ENCODE results near the gene EPB41L4B.

EPB41L4B gene

GRCh38 chr9:109311731-109312130 is 9.1 kb downstream of the EPB41L4B start:
- TF ChIP-seq CTCF (IDR thresholded peaks at IDR 0.05; ENCODE audit: borderline replicate concordance, control extremely low read depth, extremely low read depth, insufficient read depth, missing control alignments), result no peak
- in situ Hi-C loops (cut with MboI; ENCODE audit: low sequenced_read_pairs, unreplicated experiment), result no loop called here
- peak; percentile 60 for DNase-seq (ENCODE audit: low spot score)

- no peak for TF ChIP-seq CTCF (IDR thresholded peaks at IDR 0.05; ENCODE audit: borderline replicate concordance, control extremely low read depth, extremely low read depth, insufficient read depth, missing control alignments)
- DNase-seq (ENCODE audit: low spot score), result no peak
- in situ Hi-C loops (cut with MboI; ENCODE audit: low sequenced_read_pairs, unreplicated experiment), result no loop called here
These were observed 9.6 kb downstream of the EPB41L4B start for GRCh38 chr9:109311286-109311685.

GRCh38 chr9:109310486-109310901 is 10.4 kb downstream of the EPB41L4B start:
- in situ Hi-C loops (cut with MboI; ENCODE audit: low sequenced_read_pairs, unreplicated experiment), result no loop called here
- no peak for DNase-seq (ENCODE audit: low spot score)
- TF ChIP-seq CTCF (IDR thresholded peaks at IDR 0.05; ENCODE audit: borderline replicate concordance, control extremely low read depth, extremely low read depth, insufficient read depth, missing control alignments), result no peak

GRCh38 chr9:109309282-109309681 is 11.6 kb downstream of the EPB41L4B start:
- DNase-seq (ENCODE audit: low spot score), result no peak
- no peak for TF ChIP-seq CTCF (IDR thresholded peaks at IDR 0.05; ENCODE audit: borderline replicate concordance, control extremely low read depth, extremely low read depth, insufficient read depth, missing control alignments)
- in situ Hi-C loops (cut with MboI; ENCODE audit: low sequenced_read_pairs, unreplicated experiment), result no loop called here

GRCh38 chr9:109307380-109308240 is 13.2 kb downstream of the EPB41L4B start:
- in situ Hi-C loops (cut with MboI; ENCODE audit: low sequenced_read_pairs, unreplicated experiment), result no loop called here
- no peak for DNase-seq (ENCODE audit: low spot score)

GRCh38 chr9:109305801-109306200 is 15.1 kb downstream of the EPB41L4B start:
- DNase-seq (ENCODE audit: low spot score), result no peak
- no peak for TF ChIP-seq CTCF (IDR thresholded peaks at IDR 0.05; ENCODE audit: borderline replicate concordance, control extremely low read depth, extremely low read depth, insufficient read depth, missing control alignments)
- in situ Hi-C loops (cut with MboI; ENCODE audit: low sequenced_read_pairs, unreplicated experiment), result no loop called here

More at GRCh38 chr9:109307380-109308240, 13.2 kb downstream of the EPB41L4B start:
- TF ChIP-seq CTCF (IDR thresholded peaks at IDR 0.05; ENCODE audit: borderline replicate concordance, control extremely low read depth, extremely low read depth, insufficient read depth, missing control alignments), result no peak
